Measurements from ENCODE around the gene ABCG1. TPM values are rescaled to one million over a fixed set of nuclear protein-coding genes. Genes with fewer than 3 reads are reported as not detected.

Gene ABCG1
- total and polyA plus RNA-seq, 2 experiments from 2014 or later = 1.3 to 4.4 TPM

GRCh38 chr21:42281181-42281680, 62.3 kb downstream of the ABCG1 start:
- no peak overlapping the region for H3K27ac ChIP-seq (ENCODE audit: low read depth)
- H3K4me1 ChIP-seq (ENCODE audit: insufficient read depth) = no peaks in the 10 kb centered on the region
- Mint-ChIP-seq H3K27ac (no peak overlapping the region), H3K4me3 (no peak overlapping the region), H3K4me1 (no peaks in the 10 kb centered on the region; the same call in 2 of the 3 replicates), H3K9me3 (no peaks in the 10 kb centered on the region), H3K36me3 (ENCODE audit: low read depth) (peaks cover 2% of the 10 kb centered on the region; the same call in 1 of the 3 replicates), H3K27me3 (ENCODE audit: insufficient read depth, low read depth, poor library complexity) (peaks cover 12% of the 10 kb centered on the region)
- no peaks in the 10 kb centered on the region for H4K20me1 ChIP-seq (replicated peaks; ENCODE audit: insufficient read depth)
- no peak overlapping the region for H3K4me3 ChIP-seq
- no peak overlapping the region for H3K4me2 ChIP-seq
- no peaks in the 10 kb centered on the region for H3K9me2 ChIP-seq (ENCODE audit: insufficient read depth)
- DNase-seq (ENCODE audit: low spot score) (no peak), ATAC-seq (no peak)
- H2AFZ ChIP-seq = no peak overlapping the region
- no peak for TF ChIP-seq NANOG (IDR thresholded peaks at IDR 0.05; ENCODE audit: borderline replicate concordance)
- TF ChIP-seq EZH2 (IDR thresholded peaks at IDR 0.05; ENCODE audit: low read depth, unreplicated experiment) = no peak
- no peak for TF ChIP-seq ZNF114 (CRISPR knock-in tag; IDR thresholded peaks at IDR 0.05)
- no peaks in the 10 kb centered on the region for H3K79me2 ChIP-seq (replicated peaks; ENCODE audit: insufficient read depth)
- no peaks in the 10 kb centered on the region for H3F3A ChIP-seq (replicated peaks; ENCODE audit: low read depth)
- H3K36me3 ChIP-seq (ENCODE audit: insufficient read depth) = no peaks in the 10 kb centered on the region
- H3K27me3 ChIP-seq (ENCODE audit: insufficient read depth) = no peaks in the 10 kb centered on the region

GRCh38 chr21:42282021-42282420, 63.1 kb downstream of the ABCG1 start:
- Histone ChIP-seq H3K36me3 (ENCODE audit: insufficient read depth) (no peaks in the 10 kb centered on the region), H3K79me2 (replicated peaks; ENCODE audit: insufficient read depth) (no peaks in the 10 kb centered on the region), H3K4me1 (ENCODE audit: insufficient read depth) (no peaks in the 10 kb centered on the region), H3K4me2 (no peak overlapping the region), H3K9me2 (ENCODE audit: insufficient read depth) (no peaks in the 10 kb centered on the region), H3K4me3 (no peak overlapping the region), H4K20me1 (replicated peaks; ENCODE audit: insufficient read depth) (no peaks in the 10 kb centered on the region), H2AFZ (no peak overlapping the region), H3K27ac (ENCODE audit: low read depth) (no peak overlapping the region), H3F3A (replicated peaks; ENCODE audit: low read depth) (no peaks in the 10 kb centered on the region), H3K27me3 (ENCODE audit: insufficient read depth) (no peaks in the 10 kb centered on the region)
- Mint-ChIP-seq H3K27ac (no peak overlapping the region), H3K4me3 (no peak overlapping the region), H3K27me3 (ENCODE audit: insufficient read depth, low read depth, poor library complexity) (peaks cover 11% of the 10 kb centered on the region), H3K4me1 (no peaks in the 10 kb centered on the region; the same call in 2 of the 3 replicates), H3K36me3 (ENCODE audit: low read depth) (peaks cover 8% of the 10 kb centered on the region; the same call in 2 of the 3 replicates), H3K9me3 (no peaks in the 10 kb centered on the region)
- TF ChIP-seq NANOG (IDR thresholded peaks at IDR 0.05; ENCODE audit: borderline replicate concordance) = no peak
- ATAC-seq (no peak), DNase-seq (ENCODE audit: low spot score) (no peak)

- Histone ChIP-seq H4K20me1 (replicated peaks; ENCODE audit: insufficient read depth) (no peaks in the 10 kb centered on the region), H3F3A (replicated peaks; ENCODE audit: low read depth) (no peaks in the 10 kb centered on the region), H3K4me2 (no peak overlapping the region), H3K4me3 (no peak overlapping the region), H3K4me1 (ENCODE audit: insufficient read depth) (no peaks in the 10 kb centered on the region), H2AFZ (no peak overlapping the region), H3K27ac (ENCODE audit: low read depth) (no peak overlapping the region), H3K79me2 (replicated peaks; ENCODE audit: insufficient read depth) (no peaks in the 10 kb centered on the region), H3K9me2 (ENCODE audit: insufficient read depth) (no peaks in the 10 kb centered on the region), H3K36me3 (ENCODE audit: insufficient read depth) (no peaks in the 10 kb centered on the region), H3K27me3 (ENCODE audit: insufficient read depth) (no peaks in the 10 kb centered on the region)
- DNase-seq (ENCODE audit: low spot score) (no peak), ATAC-seq (no peak)
- Mint-ChIP-seq H3K36me3 (ENCODE audit: low read depth) (peaks cover 12% of the 10 kb centered on the region), H3K9me3 (no peaks in the 10 kb centered on the region), H3K27ac (no peak overlapping the region), H3K4me1 (no peaks in the 10 kb centered on the region; the same call in 2 of the 3 replicates), H3K4me3 (no peak overlapping the region), H3K27me3 (ENCODE audit: insufficient read depth, low read depth, poor library complexity) (peaks cover 11% of the 10 kb centered on the region)
- TF ChIP-seq, protein P1, sequence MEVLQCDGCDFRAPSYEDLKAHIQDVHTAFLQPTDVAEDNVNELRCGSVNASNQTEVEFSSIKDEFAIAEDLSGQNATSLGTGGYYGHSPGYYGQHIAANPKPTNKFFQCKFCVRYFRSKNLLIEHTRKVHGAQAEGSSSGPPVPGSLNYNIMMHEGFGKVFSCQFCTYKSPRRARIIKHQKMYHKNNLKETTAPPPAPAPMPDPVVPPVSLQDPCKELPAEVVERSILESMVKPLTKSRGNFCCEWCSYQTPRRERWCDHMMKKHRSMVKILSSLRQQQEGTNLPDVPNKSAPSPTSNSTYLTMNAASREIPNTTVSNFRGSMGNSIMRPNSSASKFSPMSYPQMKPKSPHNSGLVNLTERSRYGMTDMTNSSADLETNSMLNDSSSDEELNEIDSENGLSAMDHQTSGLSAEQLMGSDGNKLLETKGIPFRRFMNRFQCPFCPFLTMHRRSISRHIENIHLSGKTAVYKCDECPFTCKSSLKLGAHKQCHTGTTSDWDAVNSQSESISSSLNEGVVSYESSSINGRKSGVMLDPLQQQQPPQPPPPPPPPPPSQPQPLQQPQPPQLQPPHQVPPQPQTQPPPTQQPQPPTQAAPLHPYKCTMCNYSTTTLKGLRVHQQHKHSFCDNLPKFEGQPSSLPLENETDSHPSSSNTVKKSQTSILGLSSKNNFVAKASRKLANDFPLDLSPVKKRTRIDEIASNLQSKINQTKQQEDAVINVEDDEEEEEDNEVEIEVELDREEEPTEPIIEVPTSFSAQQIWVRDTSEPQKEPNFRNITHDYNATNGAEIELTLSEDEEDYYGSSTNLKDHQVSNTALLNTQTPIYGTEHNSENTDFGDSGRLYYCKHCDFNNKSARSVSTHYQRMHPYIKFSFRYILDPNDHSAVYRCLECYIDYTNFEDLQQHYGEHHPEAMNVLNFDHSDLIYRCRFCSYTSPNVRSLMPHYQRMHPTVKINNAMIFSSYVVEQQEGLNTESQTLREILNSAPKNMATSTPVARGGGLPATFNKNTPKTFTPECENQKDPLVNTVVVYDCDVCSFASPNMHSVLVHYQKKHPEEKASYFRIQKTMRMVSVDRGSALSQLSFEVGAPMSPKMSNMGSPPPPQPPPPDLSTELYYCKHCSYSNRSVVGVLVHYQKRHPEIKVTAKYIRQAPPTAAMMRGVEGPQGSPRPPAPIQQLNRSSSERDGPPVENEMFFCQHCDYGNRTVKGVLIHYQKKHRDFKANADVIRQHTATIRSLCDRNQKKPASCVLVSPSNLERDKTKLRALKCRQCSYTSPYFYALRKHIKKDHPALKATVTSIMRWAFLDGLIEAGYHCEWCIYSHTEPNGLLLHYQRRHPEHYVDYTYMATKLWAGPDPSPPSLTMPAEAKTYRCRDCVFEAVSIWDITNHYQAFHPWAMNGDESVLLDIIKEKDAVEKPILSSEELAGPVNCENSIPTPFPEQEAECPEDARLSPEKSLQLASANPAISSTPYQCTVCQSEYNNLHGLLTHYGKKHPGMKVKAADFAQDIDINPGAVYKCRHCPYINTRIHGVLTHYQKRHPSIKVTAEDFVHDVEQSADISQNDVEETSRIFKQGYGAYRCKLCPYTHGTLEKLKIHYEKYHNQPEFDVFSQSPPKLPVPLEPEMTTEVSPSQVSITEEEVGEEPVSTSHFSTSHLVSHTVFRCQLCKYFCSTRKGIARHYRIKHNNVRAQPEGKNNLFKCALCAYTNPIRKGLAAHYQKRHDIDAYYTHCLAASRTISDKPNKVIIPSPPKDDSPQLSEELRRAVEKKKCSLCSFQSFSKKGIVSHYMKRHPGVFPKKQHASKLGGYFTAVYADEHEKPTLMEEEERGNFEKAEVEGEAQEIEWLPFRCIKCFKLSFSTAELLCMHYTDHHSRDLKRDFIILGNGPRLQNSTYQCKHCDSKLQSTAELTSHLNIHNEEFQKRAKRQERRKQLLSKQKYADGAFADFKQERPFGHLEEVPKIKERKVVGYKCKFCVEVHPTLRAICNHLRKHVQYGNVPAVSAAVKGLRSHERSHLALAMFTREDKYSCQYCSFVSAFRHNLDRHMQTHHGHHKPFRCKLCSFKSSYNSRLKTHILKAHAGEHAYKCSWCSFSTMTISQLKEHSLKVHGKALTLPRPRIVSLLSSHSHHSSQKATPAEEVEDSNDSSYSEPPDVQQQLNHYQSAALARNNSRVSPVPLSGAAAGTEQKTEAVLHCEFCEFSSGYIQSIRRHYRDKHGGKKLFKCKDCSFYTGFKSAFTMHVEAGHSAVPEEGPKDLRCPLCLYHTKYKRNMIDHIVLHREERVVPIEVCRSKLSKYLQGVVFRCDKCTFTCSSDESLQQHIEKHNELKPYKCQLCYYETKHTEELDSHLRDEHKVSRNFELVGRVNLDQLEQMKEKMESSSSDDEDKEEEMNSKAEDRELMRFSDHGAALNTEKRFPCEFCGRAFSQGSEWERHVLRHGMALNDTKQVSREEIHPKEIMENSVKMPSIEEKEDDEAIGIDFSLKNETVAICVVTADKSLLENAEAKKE (CRISPR knock-in tag; IDR thresholded peaks at IDR 0.05) = no peak
- TF ChIP-seq, protein P2, sequence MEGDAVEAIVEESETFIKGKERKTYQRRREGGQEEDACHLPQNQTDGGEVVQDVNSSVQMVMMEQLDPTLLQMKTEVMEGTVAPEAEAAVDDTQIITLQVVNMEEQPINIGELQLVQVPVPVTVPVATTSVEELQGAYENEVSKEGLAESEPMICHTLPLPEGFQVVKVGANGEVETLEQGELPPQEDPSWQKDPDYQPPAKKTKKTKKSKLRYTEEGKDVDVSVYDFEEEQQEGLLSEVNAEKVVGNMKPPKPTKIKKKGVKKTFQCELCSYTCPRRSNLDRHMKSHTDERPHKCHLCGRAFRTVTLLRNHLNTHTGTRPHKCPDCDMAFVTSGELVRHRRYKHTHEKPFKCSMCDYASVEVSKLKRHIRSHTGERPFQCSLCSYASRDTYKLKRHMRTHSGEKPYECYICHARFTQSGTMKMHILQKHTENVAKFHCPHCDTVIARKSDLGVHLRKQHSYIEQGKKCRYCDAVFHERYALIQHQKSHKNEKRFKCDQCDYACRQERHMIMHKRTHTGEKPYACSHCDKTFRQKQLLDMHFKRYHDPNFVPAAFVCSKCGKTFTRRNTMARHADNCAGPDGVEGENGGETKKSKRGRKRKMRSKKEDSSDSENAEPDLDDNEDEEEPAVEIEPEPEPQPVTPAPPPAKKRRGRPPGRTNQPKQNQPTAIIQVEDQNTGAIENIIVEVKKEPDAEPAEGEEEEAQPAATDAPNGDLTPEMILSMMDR (conservative IDR thresholded peaks at IDR 0.05; ENCODE audit: low read depth in 2 of 2) = no peak
- TF ChIP-seq EZH2phosphoT487 (IDR thresholded peaks at IDR 0.05; ENCODE audit: unreplicated experiment) (no peak), JUNB (IDR thresholded peaks at IDR 0.05; ENCODE audit: unreplicated experiment) (no peak), POLR2AphosphoS5 (IDR thresholded peaks at IDR 0.05; ENCODE audit: low read depth) (no peak)
Measured at GRCh38 chr21:42282715-42283114, 63.8 kb downstream of the ABCG1 start.

Data from GM23338 (cell line).